Right atrium auricular region (tissue), 2 donors: Measurements from ENCODE around the gene OVCA2. TPM values are rescaled to one million over a fixed set of nuclear protein-coding genes. Genes with fewer than 3 reads are reported as not detected.

Experiments used
- DNase-seq: peaks from one replicate; pipeline ENCODE4 v3.0.0-alpha.2; 2019; ENCODE audit warnings: low spot score
- H3K27ac ChIP-seq, 2 donors: fragments of 200-600 bp; sonication (generic); 1 replicate in 1 of 2; 2 replicates in 1 of 2; pipeline ENCODE4 v1.5.1; 2016 to 2019
- H3K27me3 ChIP-seq, 2 donors: fragments of 200-600 bp; sonication (generic); one replicate each; pipeline versions ENCODE4 v1.5.1 to v1.6.0; 2017 to 2019
- H3K36me3 ChIP-seq: fragments of 200-600 bp; sonication (generic); one replicate; pipeline ENCODE4 v1.5.1; 2016
- H3K4me1 ChIP-seq, 2 donors: fragments of 200-600 bp; sonication (generic); one replicate each; pipeline versions ENCODE4 v1.5.1 to v1.6.0; 2017 to 2019
- H3K4me3 ChIP-seq, 2 donors: fragments of 200-600 bp; sonication (generic); 1 replicate in 1 of 2; 2 replicates in 1 of 2; pipeline ENCODE4 v1.5.1; 2017 to 2019; ENCODE audit warnings: mild to moderate bottlenecking in 1 of 2, moderate library complexity in 1 of 2
- H3K9me3 ChIP-seq, 2 donors: fragments of 200-600 bp; sonication (generic); one replicate each; pipeline ENCODE4 v1.5.1; 2019
- total RNA-seq, 2 donors: library from RNA; depleted of rRNA; stranded (reverse); fragments of >200 nt; gene quantifications; one replicate each; pipeline ENCODE4 v1.1.0, GENCODE V29; 2016
- TF ChIP-seq, protein P1 (sequence below), 2 donors: fragments of 200-600 bp; sonication (generic); IDR thresholded peaks; one replicate each; pipeline ENCODE4 v1.5.1; 2019; ENCODE audit warnings: antibody characterized with exemption in 2 of 2

Gene OVCA2
- total RNA-seq, 2 donors from 2014 or later: 29.6 to 31.7 TPM

GRCh38 chr17:2077040-2077439 is 35.2 kb downstream of the OVCA2 start:
- peaks cover 30% of the 10 kb centered on the region for H3K36me3 ChIP-seq
- peaks cover 0 to 45% of the 10 kb centered on the region in 2 donors for H3K4me1 ChIP-seq
- DNase-seq: no peak
- TF ChIP-seq, protein P1, sequence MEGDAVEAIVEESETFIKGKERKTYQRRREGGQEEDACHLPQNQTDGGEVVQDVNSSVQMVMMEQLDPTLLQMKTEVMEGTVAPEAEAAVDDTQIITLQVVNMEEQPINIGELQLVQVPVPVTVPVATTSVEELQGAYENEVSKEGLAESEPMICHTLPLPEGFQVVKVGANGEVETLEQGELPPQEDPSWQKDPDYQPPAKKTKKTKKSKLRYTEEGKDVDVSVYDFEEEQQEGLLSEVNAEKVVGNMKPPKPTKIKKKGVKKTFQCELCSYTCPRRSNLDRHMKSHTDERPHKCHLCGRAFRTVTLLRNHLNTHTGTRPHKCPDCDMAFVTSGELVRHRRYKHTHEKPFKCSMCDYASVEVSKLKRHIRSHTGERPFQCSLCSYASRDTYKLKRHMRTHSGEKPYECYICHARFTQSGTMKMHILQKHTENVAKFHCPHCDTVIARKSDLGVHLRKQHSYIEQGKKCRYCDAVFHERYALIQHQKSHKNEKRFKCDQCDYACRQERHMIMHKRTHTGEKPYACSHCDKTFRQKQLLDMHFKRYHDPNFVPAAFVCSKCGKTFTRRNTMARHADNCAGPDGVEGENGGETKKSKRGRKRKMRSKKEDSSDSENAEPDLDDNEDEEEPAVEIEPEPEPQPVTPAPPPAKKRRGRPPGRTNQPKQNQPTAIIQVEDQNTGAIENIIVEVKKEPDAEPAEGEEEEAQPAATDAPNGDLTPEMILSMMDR (IDR thresholded peaks at IDR 0.05): no peak
- H3K4me3 ChIP-seq: no peak overlapping the region
- peak overlapping the region in 1 of 2 donors; percentile 69 for H3K27ac ChIP-seq
- no peaks in the 10 kb centered on the region for H3K9me3 ChIP-seq
- no peaks in the 10 kb centered on the region for H3K27me3 ChIP-seq

DNA sequence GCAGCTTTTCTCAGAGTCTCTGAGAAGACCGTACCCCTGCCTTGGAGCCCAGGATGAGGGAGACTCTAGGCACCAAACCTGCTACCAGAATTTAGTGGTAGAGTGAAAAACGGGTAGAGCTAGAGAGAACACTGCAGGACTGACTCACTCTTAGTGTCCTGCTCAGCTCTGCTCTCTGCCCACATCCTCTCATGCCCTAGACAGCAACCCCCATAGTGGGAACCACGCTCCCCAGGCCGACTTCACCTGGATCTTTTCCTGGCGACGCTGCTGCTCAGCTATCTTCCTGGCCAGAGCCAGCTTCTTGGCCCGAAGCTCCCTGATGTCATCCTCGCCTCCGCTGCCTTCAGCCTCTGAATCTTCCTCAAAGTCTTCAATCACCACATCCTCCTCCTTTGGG is 39.7 kb downstream of the OVCA2 start:
- no peak for DNase-seq
- peaks cover 0 to 51% of the 10 kb centered on the region in 2 donors for H3K4me1 ChIP-seq
- peaks cover 32% of the 10 kb centered on the region for H3K36me3 ChIP-seq

DNA sequence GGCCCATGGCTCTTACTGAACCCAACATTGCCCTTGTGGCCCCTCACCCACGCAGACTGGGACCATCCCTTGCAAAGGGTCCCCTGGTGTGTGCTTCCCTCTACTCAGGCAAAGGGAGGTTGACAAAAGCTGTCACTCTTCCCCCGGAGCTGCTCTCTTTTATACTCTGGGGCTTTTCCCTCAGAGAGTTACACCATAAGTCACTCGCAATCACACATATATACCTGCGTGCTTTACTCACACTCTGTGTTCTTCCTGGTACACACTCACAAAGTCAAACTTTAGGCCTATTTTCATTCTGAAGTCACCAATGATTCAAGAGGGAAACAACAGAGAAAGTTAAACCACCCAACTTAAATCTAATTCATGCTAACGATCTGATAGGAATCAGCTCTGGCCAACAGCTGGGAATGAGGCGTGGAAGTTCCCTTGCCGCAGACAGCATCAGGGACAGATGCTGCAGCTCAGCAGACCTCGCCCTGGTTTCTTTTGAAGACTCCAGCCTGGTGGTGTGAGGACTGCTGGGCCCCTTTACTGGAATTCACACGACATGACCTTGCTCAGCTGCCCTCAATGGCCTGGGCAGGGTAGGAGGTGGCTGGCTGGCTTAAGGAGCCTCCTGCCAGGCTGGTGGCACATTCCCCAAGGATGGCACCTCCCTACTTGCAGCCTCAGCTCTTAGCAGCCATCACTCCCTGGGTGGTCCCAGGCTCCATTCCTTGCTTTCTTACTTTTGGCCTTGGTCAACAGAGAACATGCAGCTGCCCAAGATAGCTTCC is 40.4 kb downstream of the OVCA2 start:
- Histone ChIP-seq H3K4me3 (no peak overlapping the region), H3K27ac (peak overlapping the region; percentile 76 to 89), H3K4me1 (peaks cover 0 to 51% of the 10 kb centered on the region in 2 donors), H3K36me3 (peaks cover 28% of the 10 kb centered on the region), H3K9me3 (no peaks in the 10 kb centered on the region), H3K27me3 (no peaks in the 10 kb centered on the region)
- no peak for DNase-seq
- TF ChIP-seq, protein P1 (IDR thresholded peaks at IDR 0.05): no peak

More for the DNA sequence above, 39.7 kb downstream of the OVCA2 start:
- no peak overlapping the region for H3K4me3 ChIP-seq
- H3K27ac ChIP-seq: no peak overlapping the region
- H3K27me3 ChIP-seq: no peaks in the 10 kb centered on the region
- TF ChIP-seq, protein P1 (IDR thresholded peaks at IDR 0.05): no peak
- no peaks in the 10 kb centered on the region for H3K9me3 ChIP-seq

DNA sequence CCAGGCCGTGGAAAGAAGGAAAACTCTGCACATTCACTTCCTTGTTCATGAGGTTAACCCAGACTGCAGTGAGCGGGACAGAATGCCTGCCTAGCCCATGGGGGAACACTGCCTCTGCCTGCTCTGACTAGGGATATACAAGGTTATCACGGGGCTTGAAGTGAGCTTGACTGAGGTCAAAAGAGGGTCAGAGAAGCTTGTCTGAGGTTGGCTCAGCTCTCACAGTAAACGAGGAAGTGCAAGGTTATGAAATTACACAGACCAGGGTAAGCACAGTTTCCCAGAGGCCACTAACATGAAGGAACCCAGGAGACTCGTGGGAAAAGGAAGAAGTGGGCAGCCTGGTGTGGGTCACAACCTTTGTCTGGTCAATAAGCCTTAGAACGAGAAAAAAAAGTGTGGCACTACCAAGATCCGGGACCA is 41.8 kb downstream of the OVCA2 start:
- DNase-seq: no peak
- peak overlapping the region; percentile 76 to 89 for H3K27ac ChIP-seq
- peaks cover 0 to 65% of the 10 kb centered on the region in 2 donors for H3K4me1 ChIP-seq
- TF ChIP-seq, protein P1 (IDR thresholded peaks at IDR 0.05): no peak
- H3K27me3 ChIP-seq: no peaks in the 10 kb centered on the region
- H3K4me3 ChIP-seq: no peak overlapping the region
- H3K9me3 ChIP-seq: no peaks in the 10 kb centered on the region
- H3K36me3 ChIP-seq: peaks cover 26% of the 10 kb centered on the region

DNA sequence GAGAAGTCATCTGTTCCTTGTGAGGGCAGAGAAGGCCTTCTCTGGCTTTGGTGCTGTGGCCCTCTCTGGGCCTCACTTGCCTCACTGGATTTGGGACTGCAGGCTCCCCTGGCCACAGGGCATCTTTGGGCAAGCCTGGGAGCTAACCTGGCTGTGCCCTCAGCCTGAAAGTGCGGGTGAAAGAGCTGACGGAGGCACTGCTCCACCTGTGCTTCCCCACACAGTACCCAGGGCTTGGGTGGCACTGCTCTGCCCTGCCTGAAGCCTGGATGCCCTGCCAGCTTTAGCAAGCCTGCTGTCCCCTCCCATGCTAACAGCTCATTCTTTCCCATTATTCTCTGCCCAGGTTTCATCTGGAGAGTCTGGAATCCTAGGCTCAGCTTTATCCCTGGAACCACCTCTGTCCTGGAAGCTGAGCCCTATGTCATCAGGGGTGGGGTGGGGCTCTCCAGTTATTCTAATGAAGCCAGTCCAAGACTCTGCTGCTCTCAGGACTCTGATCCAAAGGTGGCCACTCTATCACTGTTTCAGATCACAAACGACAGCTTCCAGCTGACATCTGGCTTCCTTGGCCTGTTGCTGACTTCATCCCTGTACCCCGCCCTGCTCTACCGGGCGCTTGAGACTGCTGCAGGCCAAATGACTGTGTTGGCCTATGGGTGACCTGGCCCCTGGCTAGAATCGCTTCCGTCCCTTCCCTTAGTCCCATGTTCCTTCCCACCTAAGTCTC is 42.4 kb downstream of the OVCA2 start:
- Histone ChIP-seq H3K4me1 (peaks cover 0 to 70% of the 10 kb centered on the region in 2 donors), H3K27ac (peak overlapping the region; percentile 76 to 89), H3K36me3 (peaks cover 26% of the 10 kb centered on the region), H3K4me3 (no peak overlapping the region), H3K9me3 (no peaks in the 10 kb centered on the region), H3K27me3 (no peaks in the 10 kb centered on the region)
- TF ChIP-seq, protein P1 (IDR thresholded peaks at IDR 0.05): no peak
- peak; percentile 90 for DNase-seq
